ENCODE data around the gene GLRA2.

DNA sequence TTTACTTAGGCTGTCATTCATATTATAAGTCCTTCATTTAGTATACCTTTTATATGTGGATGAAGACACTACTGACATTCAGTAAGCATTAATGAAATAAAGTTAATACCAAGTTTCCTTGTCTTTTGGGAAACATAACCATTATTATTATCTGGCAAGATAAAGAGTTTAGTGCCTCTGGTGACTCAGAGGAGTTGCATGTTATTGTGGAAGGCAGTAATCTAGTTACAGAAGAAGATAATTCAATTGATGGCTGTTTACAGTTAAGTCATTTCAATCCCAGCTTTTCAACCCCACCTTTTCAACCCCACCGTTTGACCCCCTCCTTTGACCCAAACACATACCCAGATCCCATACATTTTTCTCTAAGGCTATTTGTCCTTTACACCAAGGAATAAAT, 199.7 kb downstream of the GLRA2 start:
- TF ChIP-seq POLR2A (IDR thresholded peaks at IDR 0.05) = no peak
- no peak for TF ChIP-seq CTCF (IDR thresholded peaks at IDR 0.05)

All from right lobe of liver (tissue), 4 donors.